ENCODE data around the gene KIF3A. TPM values are rescaled to one million over a fixed set of nuclear protein-coding genes. Genes with fewer than 3 reads are reported as not detected.
A peak's percentile ranks its signal among the peaks of the same experiment; 100 is the strongest.

The KIF3A gene
- 15.3 and 21.9 TPM in 2 replicates for total RNA-seq
- long read RNA-seq, full-length matches to known transcripts: 1 of 99 reads
- long read RNA-seq, partial matches to known transcripts: 93 of 99 reads
- long read RNA-seq, other reads (novel, unspliced or antisense): 5 of 99 reads

GRCh38 chr5:132736853-132737833, at the start of gene KIF3A:
Gene KIF3A (minus strand): TSS chr5:132737546. CDS start chr5:132737419, 127 bp downstream.
- DNase-seq (ENCODE audit: extremely low spot score, unreplicated experiment): peak; percentile 99
- peak within 1 kb of the TSS; percentile 85 for H3K4me3 Mint-ChIP-seq (ENCODE audit: unreplicated experiment)
- peaks cover 15% of the 10 kb centered on the region for H3K27me3 Mint-ChIP-seq (ENCODE audit: unreplicated experiment)
- no peaks in the 10 kb centered on the region for H3K9me3 Mint-ChIP-seq (ENCODE audit: unreplicated experiment)
- peaks cover 22% of the 10 kb centered on the region for H3K4me1 Mint-ChIP-seq (ENCODE audit: unreplicated experiment)
- no peaks in the 10 kb centered on the region for H3K36me3 Mint-ChIP-seq (ENCODE audit: unreplicated experiment)
- peak within 1 kb of the TSS; percentile 58 for H3K27ac Mint-ChIP-seq (ENCODE audit: unreplicated experiment)
- no peak for TF ChIP-seq CTCF (IDR thresholded peaks at IDR 0.05)

GRCh38 chr5:132787076-132787475, 49.7 kb upstream of the KIF3A start:
- Mint-ChIP-seq H3K27me3 (ENCODE audit: unreplicated experiment) (peaks cover 8% of the 10 kb centered on the region), H3K36me3 (ENCODE audit: unreplicated experiment) (no peaks in the 10 kb centered on the region), H3K4me3 (ENCODE audit: unreplicated experiment) (no peak overlapping the region), H3K27ac (ENCODE audit: unreplicated experiment) (no peak overlapping the region), H3K9me3 (ENCODE audit: unreplicated experiment) (no peaks in the 10 kb centered on the region), H3K4me1 (ENCODE audit: unreplicated experiment) (peaks cover 4% of the 10 kb centered on the region)
- DNase-seq (ENCODE audit: extremely low spot score, unreplicated experiment): no peak
- TF ChIP-seq CTCF (IDR thresholded peaks at IDR 0.05): no peak

- no peaks in the 10 kb centered on the region for H3K9me3 Mint-ChIP-seq (ENCODE audit: unreplicated experiment)
- H3K4me3 Mint-ChIP-seq (ENCODE audit: unreplicated experiment): no peak overlapping the region
- no peak for DNase-seq (ENCODE audit: extremely low spot score, unreplicated experiment)
- H3K27ac Mint-ChIP-seq (ENCODE audit: unreplicated experiment): no peak overlapping the region
- peaks cover 3% of the 10 kb centered on the region for H3K27me3 Mint-ChIP-seq (ENCODE audit: unreplicated experiment)
- H3K36me3 Mint-ChIP-seq (ENCODE audit: unreplicated experiment): no peaks in the 10 kb centered on the region
- peaks cover 4% of the 10 kb centered on the region for H3K4me1 Mint-ChIP-seq (ENCODE audit: unreplicated experiment)
- no peak for TF ChIP-seq CTCF (IDR thresholded peaks at IDR 0.05)
Observed at GRCh38 chr5:132785864-132786263, 48.5 kb upstream of the KIF3A start.

- H3K4me1 Mint-ChIP-seq (ENCODE audit: unreplicated experiment): peaks cover 4% of the 10 kb centered on the region
- H3K4me3 Mint-ChIP-seq (ENCODE audit: unreplicated experiment): no peak overlapping the region
- H3K27me3 Mint-ChIP-seq (ENCODE audit: unreplicated experiment): peaks cover under 1% of the 10 kb centered on the region
- no peaks in the 10 kb centered on the region for H3K36me3 Mint-ChIP-seq (ENCODE audit: unreplicated experiment)
- no peaks in the 10 kb centered on the region for H3K9me3 Mint-ChIP-seq (ENCODE audit: unreplicated experiment)
- peak overlapping the region; percentile 2 for H3K27ac Mint-ChIP-seq (ENCODE audit: unreplicated experiment)
- TF ChIP-seq CTCF (IDR thresholded peaks at IDR 0.05): no peak
- DNase-seq (ENCODE audit: extremely low spot score, unreplicated experiment): no peak
Observed at GRCh38 chr5:132785365-132785764, 48.0 kb upstream of the KIF3A start.

GRCh38 chr5:132782101-132782500, 44.8 kb upstream of the KIF3A start:
- no peak for DNase-seq (ENCODE audit: extremely low spot score, unreplicated experiment)
- no peaks in the 10 kb centered on the region for H3K36me3 Mint-ChIP-seq (ENCODE audit: unreplicated experiment)
- no peak overlapping the region for H3K27ac Mint-ChIP-seq (ENCODE audit: unreplicated experiment)
- no peaks in the 10 kb centered on the region for H3K27me3 Mint-ChIP-seq (ENCODE audit: unreplicated experiment)
- no peak for TF ChIP-seq CTCF (IDR thresholded peaks at IDR 0.05)
- peaks cover 4% of the 10 kb centered on the region for H3K4me1 Mint-ChIP-seq (ENCODE audit: unreplicated experiment)
- H3K9me3 Mint-ChIP-seq (ENCODE audit: unreplicated experiment): no peaks in the 10 kb centered on the region
- no peak overlapping the region for H3K4me3 Mint-ChIP-seq (ENCODE audit: unreplicated experiment)

Measured in osteocyte (in vitro differentiated cells).